ENCODE data around the gene MTCL3.

MTCL3 gene

GRCh38 chr6:127519469-127519785, 292 bp upstream of the MTCL3 start:
- Mint-ChIP-seq H3K36me3 (no peaks in the 10 kb centered on the region), H3K4me3 (peak overlapping the region; percentile 16), H3K9me3 (no peaks in the 10 kb centered on the region)

DNA sequence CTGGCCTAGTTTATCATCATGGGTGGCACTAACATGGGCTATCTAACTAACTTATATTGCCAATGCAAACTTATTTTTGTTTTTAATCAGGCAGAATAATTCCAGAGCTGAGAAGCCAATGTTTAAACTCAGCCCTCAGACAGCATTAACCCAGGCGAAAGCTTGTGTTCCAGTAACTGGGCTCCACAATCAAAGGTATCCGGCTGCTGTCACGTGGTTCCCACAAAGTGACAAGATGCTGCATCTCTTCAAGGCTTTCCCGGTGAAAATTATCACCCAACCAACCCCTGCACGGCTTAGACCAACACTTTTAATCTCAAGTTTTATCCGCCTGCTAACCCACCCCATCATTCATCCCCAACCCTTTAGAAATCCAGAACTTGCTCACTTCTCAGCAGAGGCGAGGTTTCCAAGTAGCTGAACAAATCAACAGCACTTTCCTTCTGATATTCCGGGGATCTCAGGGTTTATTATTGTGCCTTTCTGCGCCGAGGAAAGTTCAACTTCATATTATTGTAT, 885 bp downstream of the MTCL3 start:
- Mint-ChIP-seq H3K9me3 (no peaks in the 10 kb centered on the region), H3K36me3 (no peaks in the 10 kb centered on the region), H3K4me3 (no peak overlapping the region), H3K27ac (no peak overlapping the region), H3K4me1 (peaks cover 6% of the 10 kb centered on the region), H3K27me3 (ENCODE audit: low read depth) (peaks cover 89% of the 10 kb centered on the region)
- TF ChIP-seq, protein P1, sequence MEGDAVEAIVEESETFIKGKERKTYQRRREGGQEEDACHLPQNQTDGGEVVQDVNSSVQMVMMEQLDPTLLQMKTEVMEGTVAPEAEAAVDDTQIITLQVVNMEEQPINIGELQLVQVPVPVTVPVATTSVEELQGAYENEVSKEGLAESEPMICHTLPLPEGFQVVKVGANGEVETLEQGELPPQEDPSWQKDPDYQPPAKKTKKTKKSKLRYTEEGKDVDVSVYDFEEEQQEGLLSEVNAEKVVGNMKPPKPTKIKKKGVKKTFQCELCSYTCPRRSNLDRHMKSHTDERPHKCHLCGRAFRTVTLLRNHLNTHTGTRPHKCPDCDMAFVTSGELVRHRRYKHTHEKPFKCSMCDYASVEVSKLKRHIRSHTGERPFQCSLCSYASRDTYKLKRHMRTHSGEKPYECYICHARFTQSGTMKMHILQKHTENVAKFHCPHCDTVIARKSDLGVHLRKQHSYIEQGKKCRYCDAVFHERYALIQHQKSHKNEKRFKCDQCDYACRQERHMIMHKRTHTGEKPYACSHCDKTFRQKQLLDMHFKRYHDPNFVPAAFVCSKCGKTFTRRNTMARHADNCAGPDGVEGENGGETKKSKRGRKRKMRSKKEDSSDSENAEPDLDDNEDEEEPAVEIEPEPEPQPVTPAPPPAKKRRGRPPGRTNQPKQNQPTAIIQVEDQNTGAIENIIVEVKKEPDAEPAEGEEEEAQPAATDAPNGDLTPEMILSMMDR (IDR thresholded peaks at IDR 0.05; ENCODE audit: unreplicated experiment) = no peak
- DNase-seq (ENCODE audit: low spot score in 2 of 2, unreplicated experiment in 2 of 2) = no peak

More at GRCh38 chr6:127519469-127519785, 292 bp upstream of the MTCL3 start:
- DNase-seq (ENCODE audit: low spot score in 2 of 2, unreplicated experiment in 2 of 2) = no peak
- H3K27me3 Mint-ChIP-seq (ENCODE audit: low read depth) = peaks cover 86% of the 10 kb centered on the region
- H3K4me1 Mint-ChIP-seq = peaks cover 6% of the 10 kb centered on the region
- H3K27ac Mint-ChIP-seq = no peak overlapping the region
- TF ChIP-seq, protein P1 (IDR thresholded peaks at IDR 0.05; ENCODE audit: unreplicated experiment) = no peak

DNA sequence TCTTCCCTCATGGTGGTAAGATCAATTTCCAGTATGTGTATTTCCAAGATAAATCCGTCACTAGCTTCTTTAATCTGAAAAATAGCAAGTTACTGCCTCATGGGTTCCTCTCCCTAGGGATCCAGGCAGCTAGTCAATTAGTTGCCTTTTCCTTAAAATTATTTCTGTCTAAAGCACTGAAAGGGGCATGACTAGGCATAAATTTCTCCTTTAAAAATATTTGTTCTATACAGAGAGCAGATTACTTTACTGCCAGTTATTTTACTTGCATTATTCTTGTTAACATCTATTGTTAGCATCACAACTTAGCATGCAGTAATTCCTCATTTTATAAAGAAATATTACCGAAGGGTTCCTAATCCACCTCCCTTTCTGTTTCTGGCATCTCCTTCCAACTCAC, 1.4 kb downstream of the MTCL3 start:
- DNase-seq (ENCODE audit: low spot score in 2 of 2, unreplicated experiment in 2 of 2) = no peak
- H3K4me3 Mint-ChIP-seq = no peak overlapping the region
- no peaks in the 10 kb centered on the region for H3K36me3 Mint-ChIP-seq
- no peaks in the 10 kb centered on the region for H3K9me3 Mint-ChIP-seq
- H3K27me3 Mint-ChIP-seq (ENCODE audit: low read depth) = peaks cover 89% of the 10 kb centered on the region
- H3K4me1 Mint-ChIP-seq = peaks cover 6% of the 10 kb centered on the region
- TF ChIP-seq, protein P1 (IDR thresholded peaks at IDR 0.05; ENCODE audit: unreplicated experiment) = no peak
- no peak overlapping the region for H3K27ac Mint-ChIP-seq

DNA sequence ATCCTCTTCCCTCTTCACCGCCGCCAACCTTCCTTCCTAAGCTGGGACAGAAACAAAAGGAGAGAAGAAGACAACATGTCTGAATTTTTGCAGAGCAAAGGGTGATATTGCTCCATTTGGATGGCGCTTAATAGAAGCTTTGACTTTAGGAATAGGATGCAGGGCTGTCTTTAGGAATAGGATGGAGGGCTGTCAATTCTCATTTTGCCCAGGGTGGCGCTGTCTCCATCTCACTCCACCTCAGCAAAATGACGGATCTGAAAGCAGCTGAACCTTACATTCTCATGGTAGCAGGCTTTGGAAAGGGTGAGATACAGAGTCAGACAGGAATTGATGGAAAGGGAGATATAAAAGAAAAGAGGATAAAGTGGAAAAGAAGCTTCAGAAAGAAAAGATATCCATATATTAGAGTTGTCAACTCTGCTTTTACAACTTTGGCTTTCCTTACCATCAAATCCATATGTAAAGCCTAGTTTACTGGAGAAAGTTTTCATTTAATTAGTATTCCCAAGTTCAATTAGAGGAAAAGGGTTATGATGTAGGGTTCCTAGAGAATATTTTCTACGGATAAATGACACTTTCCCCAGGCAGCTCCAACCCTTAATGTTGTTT, 2.4 kb downstream of the MTCL3 start:
- DNase-seq (ENCODE audit: low spot score in 2 of 2, unreplicated experiment in 2 of 2) = no peak

DNA sequence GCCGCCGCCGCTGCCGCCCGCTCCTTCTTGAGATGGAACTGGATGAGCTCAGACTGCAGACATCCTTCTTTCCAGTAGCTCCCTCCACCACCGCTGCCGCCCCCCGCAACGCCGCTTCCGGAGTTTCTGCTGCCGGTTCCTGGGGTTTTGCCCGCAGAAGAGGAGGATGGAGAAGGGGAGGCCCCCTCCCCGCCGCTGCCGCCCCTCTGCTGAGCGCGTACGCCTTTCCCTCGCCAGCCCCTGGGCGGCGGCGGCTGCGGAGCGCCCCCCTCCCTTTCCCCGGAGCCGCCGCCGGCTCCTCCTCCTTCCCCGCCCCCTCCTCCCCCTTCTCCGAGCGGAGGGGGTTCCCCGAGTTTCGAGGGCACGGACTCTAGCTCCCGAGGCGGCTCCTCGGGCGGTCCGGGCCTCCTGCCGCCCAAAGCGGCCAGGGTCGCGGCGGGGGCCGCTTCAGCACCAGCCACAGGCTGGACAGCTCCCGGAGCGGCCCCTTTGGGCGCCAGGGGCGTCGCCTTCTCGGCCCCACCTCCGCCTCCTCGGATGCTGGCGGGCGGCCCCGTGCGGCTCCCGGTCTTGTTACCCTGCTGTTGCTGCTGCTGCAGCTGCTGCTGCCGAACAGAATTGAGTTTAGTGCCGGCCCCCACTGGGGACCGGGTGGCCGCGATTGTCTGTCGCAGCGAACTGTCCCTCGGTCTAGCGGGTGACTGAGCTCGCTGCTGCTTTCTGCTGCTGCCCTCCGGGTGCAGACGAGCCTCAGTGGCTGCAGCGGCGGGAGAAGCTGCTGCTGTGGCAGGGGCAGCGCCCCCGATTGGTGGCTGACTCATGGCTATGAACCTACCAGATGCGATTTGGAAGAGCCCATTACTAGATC, 3.1 kb downstream of the MTCL3 start:
- Mint-ChIP-seq H3K4me3 (peak overlapping the region; percentile 68), H3K27ac (no peak overlapping the region), H3K9me3 (no peaks in the 10 kb centered on the region), H3K27me3 (ENCODE audit: low read depth) (peaks cover 90% of the 10 kb centered on the region), H3K36me3 (no peaks in the 10 kb centered on the region), H3K4me1 (peaks cover 6% of the 10 kb centered on the region)
- TF ChIP-seq, protein P1 (IDR thresholded peaks at IDR 0.05; ENCODE audit: unreplicated experiment) = no peak
- DNase-seq (ENCODE audit: low spot score in 2 of 2, unreplicated experiment in 2 of 2) = peak; percentile 58 to 80

More for the DNA sequence above, 2.4 kb downstream of the MTCL3 start:
- Mint-ChIP-seq H3K4me3 (peak overlapping the region; percentile 68), H3K36me3 (no peaks in the 10 kb centered on the region), H3K27ac (no peak overlapping the region), H3K9me3 (no peaks in the 10 kb centered on the region), H3K27me3 (ENCODE audit: low read depth) (peaks cover 92% of the 10 kb centered on the region), H3K4me1 (peaks cover 6% of the 10 kb centered on the region)
- TF ChIP-seq, protein P1 (IDR thresholded peaks at IDR 0.05; ENCODE audit: unreplicated experiment) = peak; percentile 41

Measured in mesothelial cell of epicardium (in vitro differentiated cells).